SU-DHL-6 (cell line): Measurements from ENCODE around the gene ERC1.

Source experiments
- CTCF ChIP-seq: fragments of 200-600 bp; sonication (generic); IDR thresholded peaks from one replicate; pipeline ENCODE4 v1.5.1; 2017; ENCODE audit warnings: antibody characterized with exemption, mild to moderate bottlenecking, low read length, moderate library complexity; ENCODE audit not compliant: insufficient read depth, poor library complexity, severe bottlenecking
- EZH2phosphoT487 ChIP-seq: fragments of 200-600 bp; sonication (generic), shearing (Covaris generic); conservative IDR thresholded peaks from 2 replicates; pipeline ENCODE4 v1.6.1; 2018; ENCODE audit warnings: mild to moderate bottlenecking, antibody characterized with exemption, low read length, moderate library complexity, mixed read lengths

- TF ChIP-seq CTCF (no peak), EZH2phosphoT487 (no peak)
These were observed 532.0 kb downstream of the ERC1 start for GRCh38 chr12:1523046-1523445.
